WTC11 (cell line): Measurements from ENCODE around the gene TAF13. TPM values are rescaled to one million over a fixed set of nuclear protein-coding genes. Genes with fewer than 3 reads are reported as not detected.

Experiments
- ATAC-seq: fragments of 200-7000 bp; cut with Tn5 transposase; 2 replicates; pipeline ENCODE4 v1.10.0; 2021; ENCODE audit warnings: mild to moderate bottlenecking, moderate library complexity
- CTCF ChIA-PET: fragments of 300-600 bp; sonication (Branson Sonifier 250); formaldehyde crosslinking; loops from one replicate; lab custom pipeline; 2021; ENCODE audit warnings: antibody characterized with exemption; lab: Charles Lee
- POLR2A ChIA-PET: fragments of 350-600 bp; sonication (Branson Sonifier 250); formaldehyde crosslinking; loops from one replicate; lab custom pipeline; 2021; ENCODE audit warnings: antibody characterized with exemption; lab: Charles Lee
- DNase-seq: peaks from one replicate; pipeline ENCODE4 v3.0.0; 2021; ENCODE audit warnings: low spot score
- H3K27ac Mint-ChIP-seq: 2 replicates; pipeline ENCODE4 v1.8.0; 2021; ENCODE audit warnings: mixed read lengths
- H3K27me3 Mint-ChIP-seq: 2 replicates; pipeline ENCODE4 v1.8.0; 2021; ENCODE audit warnings: low read depth, mild to moderate bottlenecking, moderate library complexity, mixed read lengths
- H3K36me3 Mint-ChIP-seq: 2 replicates; pipeline ENCODE4 v1.8.0; 2021; ENCODE audit warnings: mixed read lengths
- H3K4me1 Mint-ChIP-seq: 2 replicates; pipeline ENCODE4 v1.8.0; 2022; ENCODE audit warnings: mixed read lengths
- H3K4me3 Mint-ChIP-seq: 2 replicates; pipeline ENCODE4 v1.8.0; 2021; ENCODE audit warnings: mild to moderate bottlenecking, moderate library complexity, mixed read lengths
- H3K9me3 Mint-ChIP-seq: 2 replicates; pipeline ENCODE4 v1.8.0; 2021; ENCODE audit warnings: mixed read lengths
- ESRRA ChIP-seq: sonication (generic); formaldehyde crosslinking; IDR thresholded peaks from 2 replicates; pipeline ENCODE4 v1.8.1; 2022; ENCODE audit warnings: mild to moderate bottlenecking, missing genetic modification reagents, borderline replicate concordance
- HMGXB4 ChIP-seq: sonication (generic); formaldehyde crosslinking; IDR thresholded peaks from 2 replicates; pipeline ENCODE4 v1.8.1; 2023; ENCODE audit warnings: mild to moderate bottlenecking, moderate library complexity, missing genetic modification reagents
- MAX ChIP-seq: sonication (generic); formaldehyde crosslinking; IDR thresholded peaks from 2 replicates; pipeline ENCODE4 v1.8.0; 2022; ENCODE audit warnings: mild to moderate bottlenecking, missing genetic modification reagents
- NR1H2 ChIP-seq: sonication (generic); formaldehyde crosslinking; IDR thresholded peaks from 2 replicates; pipeline ENCODE4 v1.9.0; 2021; ENCODE audit warnings: mild to moderate bottlenecking, moderate library complexity, missing genetic modification reagents
- PRRX2 ChIP-seq: fragments of 250-450 bp; sonication (Bioruptor Pico); IDR thresholded peaks from 2 replicates; pipeline ENCODE4 v1.8.0; 2021; ENCODE audit warnings: mild to moderate bottlenecking
- RELA ChIP-seq: sonication (generic); formaldehyde crosslinking; IDR thresholded peaks from 2 replicates; pipeline ENCODE4 v1.8.1; 2022; ENCODE audit warnings: missing genetic modification reagents, mild to moderate bottlenecking, borderline replicate concordance
- RORB ChIP-seq: fragments of 250-450 bp; sonication (Bioruptor Pico); IDR thresholded peaks from 2 replicates; pipeline ENCODE4 v1.9.0; 2021; ENCODE audit warnings: mild to moderate bottlenecking
- SMAD3 ChIP-seq: sonication (generic); formaldehyde crosslinking; IDR thresholded peaks from 2 replicates; pipeline ENCODE4 v1.8.0; 2022; ENCODE audit warnings: missing genetic modification reagents, mild to moderate bottlenecking, borderline replicate concordance
- TCF7 ChIP-seq: sonication (generic); formaldehyde crosslinking; IDR thresholded peaks from 2 replicates; pipeline ENCODE4 v1.8.0; 2022; ENCODE audit warnings: mild to moderate bottlenecking, low read depth, missing genetic modification reagents, moderate library complexity
- TEAD4 ChIP-seq: sonication (generic); formaldehyde crosslinking; IDR thresholded peaks from 2 replicates; pipeline ENCODE4 v1.8.0; 2022; ENCODE audit warnings: mild to moderate bottlenecking, missing genetic modification reagents
- ZBTB21 ChIP-seq: sonication (generic); formaldehyde crosslinking; IDR thresholded peaks from 2 replicates; pipeline ENCODE4 v1.8.1; 2023; ENCODE audit warnings: mild to moderate bottlenecking, missing genetic modification reagents, borderline replicate concordance
- ZNF219 ChIP-seq: sonication (generic); formaldehyde crosslinking; IDR thresholded peaks from 2 replicates; pipeline ENCODE4 v1.8.0; 2023; ENCODE audit warnings: missing genetic modification reagents, mild to moderate bottlenecking, borderline replicate concordance
- ZNF416 ChIP-seq: fragments of 250-450 bp; sonication (Bioruptor Pico); IDR thresholded peaks from 2 replicates; pipeline ENCODE4 v1.9.0; 2021; ENCODE audit warnings: mild to moderate bottlenecking, inconsistent platforms
- total RNA-seq: library from RNA; stranded (reverse); gene quantifications from 3 replicates; pipeline ENCODE4 v1.2.3, GENCODE V29; 2021
- TF ChIP-seq, protein P1 (sequence below): sonication (generic); formaldehyde crosslinking; IDR thresholded peaks from 2 replicates; pipeline ENCODE4 v1.8.0; 2022; ENCODE audit warnings: mild to moderate bottlenecking, missing genetic modification reagents
- TF ChIP-seq, protein P2 (sequence below): sonication (generic); formaldehyde crosslinking; IDR thresholded peaks from 2 replicates; pipeline ENCODE4 v1.8.1; 2022; ENCODE audit warnings: mild to moderate bottlenecking, moderate library complexity, missing genetic modification reagents
- TF ChIP-seq, protein P3 (sequence below): sonication (generic); formaldehyde crosslinking; IDR thresholded peaks from 2 replicates; pipeline ENCODE4 v1.8.0; 2022; ENCODE audit warnings: mild to moderate bottlenecking, missing genetic modification reagents
- TF ChIP-seq, protein P4 (sequence below): sonication (generic); formaldehyde crosslinking; IDR thresholded peaks from 2 replicates; pipeline ENCODE4 v1.8.0; 2022; ENCODE audit warnings: missing genetic modification reagents
- TF ChIP-seq, protein P5 (sequence below): sonication (generic); formaldehyde crosslinking; IDR thresholded peaks from 2 replicates; pipeline ENCODE4 v1.8.1; 2023; ENCODE audit warnings: mild to moderate bottlenecking, missing genetic modification reagents, moderate library complexity
- TF ChIP-seq, protein P6 (sequence below): sonication (generic); formaldehyde crosslinking; IDR thresholded peaks from 2 replicates; pipeline ENCODE4 v1.8.1; 2022; ENCODE audit warnings: low read depth, mild to moderate bottlenecking, moderate library complexity, missing genetic modification reagents, borderline replicate concordance

The TAF13 gene
- total RNA-seq, 1 experiment from 2014 or later, result 43.0 TPM

DNA sequence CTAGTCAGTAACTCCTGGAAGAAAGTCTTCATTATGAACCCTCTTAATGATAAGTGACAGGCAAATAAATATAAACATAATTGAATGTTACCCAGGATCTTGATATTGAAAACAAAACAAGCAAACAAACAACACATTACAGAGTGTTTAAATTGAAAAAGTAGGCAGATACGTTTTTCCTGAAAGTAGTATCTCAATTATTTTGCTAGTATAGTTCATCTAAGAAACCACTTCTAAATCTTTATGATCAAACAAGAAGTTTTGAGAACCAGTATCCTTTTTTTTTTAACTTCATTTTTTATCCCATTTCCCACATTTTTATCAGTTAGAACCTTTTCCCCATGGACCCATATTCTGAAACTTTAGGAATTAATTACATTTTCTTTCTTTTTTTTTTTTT is 30.2 kb downstream of the TAF13 start:
- Mint-ChIP-seq H3K27ac (no peak overlapping the region), H3K36me3 (no peaks in the 10 kb centered on the region), H3K4me1 (peaks cover 5% of the 10 kb centered on the region), H3K4me3 (no peak overlapping the region), H3K9me3 (no peaks in the 10 kb centered on the region), H3K27me3 (no peaks in the 10 kb centered on the region; the same call in 1 of the 2 replicates)
- ATAC-seq (no peak), DNase-seq (no peak)
- POLR2A ChIA-PET, result no interaction called here
- TF ChIP-seq ESRRA (no peak), HMGXB4 (CRISPR knock-in tag) (no peak), SMAD3 (CRISPR knock-in tag) (no peak), ZNF219 (CRISPR knock-in tag) (no peak)
- CTCF ChIA-PET, result no interaction called here

- ChIA-PET POLR2A (interaction anchor here (1.0 to 1.5 kb wide), 4 partner anchors 19 to 73 kb away, joined by 3 to 6 read pairs (median 4); partner anchors contain the start of gene TAF13), CTCF (interaction anchor here (1.2 to 1.7 kb wide), 3 partner anchors 14 to 71 kb away, joined by 9 to 11 read pairs (median 10); a partner anchor contains a TSS)
- Mint-ChIP-seq H3K4me1 (peaks cover 12% of the 10 kb centered on the region), H3K36me3 (no peaks in the 10 kb centered on the region), H3K27me3 (no peaks in the 10 kb centered on the region; the same call in 1 of the 2 replicates), H3K27ac (no peak within 1 kb of the TSS; the same call in 1 of the 2 replicates), H3K4me3 (peak within 1 kb of the TSS; percentile 86), H3K9me3 (no peaks in the 10 kb centered on the region)
- ATAC-seq (peak; percentile 96), DNase-seq (peak; percentile 94)
- TF ChIP-seq MAX (CRISPR knock-in tag) (no peak; the same call in 1 of the 2 replicates), PRRX2 (CRISPR knock-in tag) (no peak), ZBTB21 (CRISPR knock-in tag) (no peak), HMGXB4 (CRISPR knock-in tag) (peak; percentile 48; the same call in 1 of the 2 replicates), TCF7 (CRISPR knock-in tag) (no peak), TEAD4 (no peak), ZNF416 (CRISPR knock-in tag) (0 out of 2 replicates have a peak, but pooled peaks have one; percentile 71), RORB (no peak), NR1H2 (CRISPR knock-in tag) (no peak), RELA (CRISPR knock-in tag) (no peak)
- TF ChIP-seq, protein P1, sequence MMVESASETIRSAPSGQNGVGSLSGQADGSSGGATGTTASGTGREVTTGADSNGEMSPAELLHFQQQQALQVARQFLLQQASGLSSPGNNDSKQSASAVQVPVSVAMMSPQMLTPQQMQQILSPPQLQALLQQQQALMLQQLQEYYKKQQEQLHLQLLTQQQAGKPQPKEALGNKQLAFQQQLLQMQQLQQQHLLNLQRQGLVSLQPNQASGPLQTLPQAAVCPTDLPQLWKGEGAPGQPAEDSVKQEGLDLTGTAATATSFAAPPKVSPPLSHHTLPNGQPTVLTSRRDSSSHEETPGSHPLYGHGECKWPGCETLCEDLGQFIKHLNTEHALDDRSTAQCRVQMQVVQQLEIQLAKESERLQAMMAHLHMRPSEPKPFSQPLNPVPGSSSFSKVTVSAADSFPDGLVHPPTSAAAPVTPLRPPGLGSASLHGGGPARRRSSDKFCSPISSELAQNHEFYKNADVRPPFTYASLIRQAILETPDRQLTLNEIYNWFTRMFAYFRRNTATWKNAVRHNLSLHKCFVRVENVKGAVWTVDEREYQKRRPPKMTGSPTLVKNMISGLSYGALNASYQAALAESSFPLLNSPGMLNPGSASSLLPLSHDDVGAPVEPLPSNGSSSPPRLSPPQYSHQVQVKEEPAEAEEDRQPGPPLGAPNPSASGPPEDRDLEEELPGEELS, result peak; percentile 77
- TF ChIP-seq, protein P2, sequence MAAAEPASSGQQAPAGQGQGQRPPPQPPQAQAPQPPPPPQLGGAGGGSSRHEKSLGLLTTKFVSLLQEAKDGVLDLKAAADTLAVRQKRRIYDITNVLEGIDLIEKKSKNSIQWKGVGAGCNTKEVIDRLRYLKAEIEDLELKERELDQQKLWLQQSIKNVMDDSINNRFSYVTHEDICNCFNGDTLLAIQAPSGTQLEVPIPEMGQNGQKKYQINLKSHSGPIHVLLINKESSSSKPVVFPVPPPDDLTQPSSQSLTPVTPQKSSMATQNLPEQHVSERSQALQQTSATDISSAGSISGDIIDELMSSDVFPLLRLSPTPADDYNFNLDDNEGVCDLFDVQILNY (CRISPR knock-in tag), result no peak
- TF ChIP-seq, protein P3, sequence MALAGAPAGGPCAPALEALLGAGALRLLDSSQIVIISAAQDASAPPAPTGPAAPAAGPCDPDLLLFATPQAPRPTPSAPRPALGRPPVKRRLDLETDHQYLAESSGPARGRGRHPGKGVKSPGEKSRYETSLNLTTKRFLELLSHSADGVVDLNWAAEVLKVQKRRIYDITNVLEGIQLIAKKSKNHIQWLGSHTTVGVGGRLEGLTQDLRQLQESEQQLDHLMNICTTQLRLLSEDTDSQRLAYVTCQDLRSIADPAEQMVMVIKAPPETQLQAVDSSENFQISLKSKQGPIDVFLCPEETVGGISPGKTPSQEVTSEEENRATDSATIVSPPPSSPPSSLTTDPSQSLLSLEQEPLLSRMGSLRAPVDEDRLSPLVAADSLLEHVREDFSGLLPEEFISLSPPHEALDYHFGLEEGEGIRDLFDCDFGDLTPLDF (CRISPR knock-in tag), result no peak
- TF ChIP-seq, protein P4, sequence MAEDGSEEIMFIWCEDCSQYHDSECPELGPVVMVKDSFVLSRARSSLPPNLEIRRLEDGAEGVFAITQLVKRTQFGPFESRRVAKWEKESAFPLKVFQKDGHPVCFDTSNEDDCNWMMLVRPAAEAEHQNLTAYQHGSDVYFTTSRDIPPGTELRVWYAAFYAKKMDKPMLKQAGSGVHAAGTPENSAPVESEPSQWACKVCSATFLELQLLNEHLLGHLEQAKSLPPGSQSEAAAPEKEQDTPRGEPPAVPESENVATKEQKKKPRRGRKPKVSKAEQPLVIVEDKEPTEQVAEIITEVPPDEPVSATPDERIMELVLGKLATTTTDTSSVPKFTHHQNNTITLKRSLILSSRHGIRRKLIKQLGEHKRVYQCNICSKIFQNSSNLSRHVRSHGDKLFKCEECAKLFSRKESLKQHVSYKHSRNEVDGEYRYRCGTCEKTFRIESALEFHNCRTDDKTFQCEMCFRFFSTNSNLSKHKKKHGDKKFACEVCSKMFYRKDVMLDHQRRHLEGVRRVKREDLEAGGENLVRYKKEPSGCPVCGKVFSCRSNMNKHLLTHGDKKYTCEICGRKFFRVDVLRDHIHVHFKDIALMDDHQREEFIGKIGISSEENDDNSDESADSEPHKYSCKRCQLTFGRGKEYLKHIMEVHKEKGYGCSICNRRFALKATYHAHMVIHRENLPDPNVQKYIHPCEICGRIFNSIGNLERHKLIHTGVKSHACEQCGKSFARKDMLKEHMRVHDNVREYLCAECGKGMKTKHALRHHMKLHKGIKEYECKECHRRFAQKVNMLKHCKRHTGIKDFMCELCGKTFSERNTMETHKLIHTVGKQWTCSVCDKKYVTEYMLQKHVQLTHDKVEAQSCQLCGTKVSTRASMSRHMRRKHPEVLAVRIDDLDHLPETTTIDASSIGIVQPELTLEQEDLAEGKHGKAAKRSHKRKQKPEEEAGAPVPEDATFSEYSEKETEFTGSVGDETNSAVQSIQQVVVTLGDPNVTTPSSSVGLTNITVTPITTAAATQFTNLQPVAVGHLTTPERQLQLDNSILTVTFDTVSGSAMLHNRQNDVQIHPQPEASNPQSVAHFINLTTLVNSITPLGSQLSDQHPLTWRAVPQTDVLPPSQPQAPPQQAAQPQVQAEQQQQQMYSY (CRISPR knock-in tag), result no peak
- TF ChIP-seq, protein P5, sequence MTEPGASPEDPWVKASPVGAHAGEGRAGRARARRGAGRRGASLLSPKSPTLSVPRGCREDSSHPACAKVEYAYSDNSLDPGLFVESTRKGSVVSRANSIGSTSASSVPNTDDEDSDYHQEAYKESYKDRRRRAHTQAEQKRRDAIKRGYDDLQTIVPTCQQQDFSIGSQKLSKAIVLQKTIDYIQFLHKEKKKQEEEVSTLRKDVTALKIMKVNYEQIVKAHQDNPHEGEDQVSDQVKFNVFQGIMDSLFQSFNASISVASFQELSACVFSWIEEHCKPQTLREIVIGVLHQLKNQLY (CRISPR knock-in tag), result no peak
- TF ChIP-seq, protein P6, sequence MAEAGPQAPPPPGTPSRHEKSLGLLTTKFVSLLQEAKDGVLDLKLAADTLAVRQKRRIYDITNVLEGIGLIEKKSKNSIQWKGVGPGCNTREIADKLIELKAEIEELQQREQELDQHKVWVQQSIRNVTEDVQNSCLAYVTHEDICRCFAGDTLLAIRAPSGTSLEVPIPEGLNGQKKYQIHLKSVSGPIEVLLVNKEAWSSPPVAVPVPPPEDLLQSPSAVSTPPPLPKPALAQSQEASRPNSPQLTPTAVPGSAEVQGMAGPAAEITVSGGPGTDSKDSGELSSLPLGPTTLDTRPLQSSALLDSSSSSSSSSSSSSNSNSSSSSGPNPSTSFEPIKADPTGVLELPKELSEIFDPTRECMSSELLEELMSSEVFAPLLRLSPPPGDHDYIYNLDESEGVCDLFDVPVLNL, result no peak
These were observed 34.0 kb downstream of the TAF13 start, which contains the start of gene WDR47 for GRCh38 chr1:109041621-109042468. WDR47 (minus strand) TSS chr1:109042102; CDS start chr1:109023512, 18,590 bp downstream.
